Parietal lobe (tissue), 2 donors: ENCODE data around the gene LSM11. TPM values are rescaled to one million over a fixed set of nuclear protein-coding genes. Genes with fewer than 3 reads are reported as not detected.

ENCODE experiments used
- small RNA-seq: library from RNA; depleted of rRNA; stranded (forward); fragments of <200 nt; gene quantifications from one replicate; pipeline ENCODE3, GENCODE V24; 2014; ENCODE audit warnings: low replicate concordance
- total RNA-seq: library from RNA; depleted of rRNA; stranded (reverse); fragments of >200 nt; gene quantifications from one replicate; pipeline ENCODE4 v1.2.3, GENCODE V29; 2014

Gene LSM11
- 72.3 TPM for total RNA-seq

DNA sequence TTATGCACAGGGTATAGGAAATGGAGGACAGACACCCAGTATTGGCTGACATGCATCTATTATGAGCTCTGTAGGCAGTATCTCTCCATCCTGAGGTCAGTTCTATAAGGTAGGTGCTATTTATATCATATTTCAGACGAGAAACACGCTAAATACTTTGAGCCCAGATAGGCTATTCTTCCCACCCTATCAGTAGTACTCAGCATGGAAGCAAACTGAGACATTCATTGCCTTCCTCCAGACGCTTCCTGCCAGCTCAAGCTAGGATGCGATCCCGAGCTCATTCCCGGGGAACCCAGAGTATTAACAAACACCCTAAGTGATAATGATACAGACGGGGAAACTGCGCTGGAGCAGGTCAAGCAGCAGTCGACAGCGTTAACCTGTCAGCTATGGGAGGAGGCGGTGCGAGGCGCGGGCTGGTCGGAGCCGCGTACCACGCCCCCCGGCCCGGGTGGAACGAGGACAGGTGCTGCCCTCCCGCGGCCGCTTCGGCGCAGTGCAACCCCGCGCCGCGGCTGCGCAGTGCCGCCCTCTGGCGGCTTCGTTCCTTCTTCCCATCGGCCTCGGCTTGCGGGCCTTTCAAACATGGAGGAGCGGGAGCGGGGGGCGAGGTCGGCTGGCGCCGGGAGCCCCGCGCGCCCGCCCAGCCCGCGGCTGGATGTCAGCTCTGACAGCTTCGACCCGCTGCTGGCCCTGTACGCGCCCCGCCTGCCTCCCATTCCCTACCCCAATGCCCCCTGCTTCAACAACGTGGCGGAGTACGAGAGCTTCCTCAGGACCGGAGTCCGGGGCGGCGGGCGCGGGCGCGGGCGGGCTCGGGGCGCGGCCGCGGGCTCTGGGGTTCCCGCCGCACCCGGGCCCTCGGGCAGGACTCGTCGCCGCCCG, at the start of gene LSM11:
Gene LSM11, plus strand, starts transcription at position 550 of the 888 bp plus-strand sequence. Its CDS starts 39 bp downstream, at position 589.

DNA sequence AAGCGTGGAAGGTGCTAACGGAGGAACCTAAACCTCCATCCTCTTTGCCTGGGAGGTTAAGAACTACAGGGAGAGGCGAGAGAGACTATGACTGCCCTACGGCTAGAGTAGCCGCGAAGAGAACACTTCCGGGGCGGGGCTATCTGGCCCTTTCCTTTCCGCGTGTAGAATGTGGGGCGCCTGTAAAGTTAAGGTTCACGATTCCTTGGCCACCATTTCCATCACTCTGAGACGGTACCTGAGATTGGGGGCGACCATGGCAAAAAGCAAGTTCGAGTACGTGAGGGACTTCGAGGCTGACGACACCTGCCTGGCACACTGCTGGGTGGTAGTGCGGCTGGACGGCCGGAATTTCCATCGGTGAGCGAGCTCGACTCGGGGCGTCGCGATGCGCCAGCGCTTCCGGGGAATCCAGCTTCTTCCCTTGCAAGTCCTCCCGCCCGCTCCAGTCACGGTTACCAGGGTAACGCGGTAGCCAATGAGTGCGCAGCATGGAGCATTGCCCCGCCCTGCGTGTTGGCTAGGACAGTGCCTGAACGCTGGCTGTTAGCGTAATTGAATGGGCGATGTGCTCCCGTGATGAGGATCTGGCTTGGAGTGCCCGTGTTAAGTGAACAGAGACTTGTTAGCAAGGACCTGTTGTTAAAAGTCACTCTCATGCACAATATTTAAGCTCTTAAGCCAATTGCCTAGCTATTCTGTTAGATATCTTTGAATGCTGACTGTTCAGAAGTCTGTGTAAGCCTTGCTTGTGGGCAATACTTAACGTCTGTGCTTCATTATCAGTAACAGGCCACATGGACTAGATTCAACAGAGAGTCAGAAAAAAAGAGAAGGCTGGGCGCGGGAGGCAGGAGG, 12.0 kb upstream of the LSM11 start, which contains the start of gene THG1L:
Gene THG1L, plus strand, starts transcription at position 149 of the 858 bp plus-strand sequence. Its CDS starts 21 bp downstream, at position 170.

Small RNA genes lying within 50 kb of the gene (small RNA-seq; reads per million reads assigned to genes)
- gene AC026407.1 (not detected), gene RNU6-260P (not detected)

Other genes starting within 250 kb of the LSM11 start
- gene ADAM19, start 167.9 kb upstream of the LSM11 start, total RNA-seq, result 16.6 TPM
- not detected for gene SOX30, start 91.3 kb upstream of the LSM11 start, total RNA-seq
- gene C5orf52, start 72.2 kb upstream of the LSM11 start, total RNA-seq, result not detected
- gene THG1L, start 12.3 kb upstream of the LSM11 start, total RNA-seq, result 15.7 TPM
- gene CLINT1, start 115.4 kb downstream of the LSM11 start, total RNA-seq, result 61.7 TPM